CD4-positive, alpha-beta T cell treated with Interleukin-12 subunit alpha and Interleukin-12 subunit beta, for 1 hour (primary cell): ENCODE measurements around the gene COX7B.

ENCODE experiments used
- DNase-seq: peaks from one replicate; pipeline ENCODE4 v3.0.0-alpha.2; 2020

Gene COX7B

DNA sequence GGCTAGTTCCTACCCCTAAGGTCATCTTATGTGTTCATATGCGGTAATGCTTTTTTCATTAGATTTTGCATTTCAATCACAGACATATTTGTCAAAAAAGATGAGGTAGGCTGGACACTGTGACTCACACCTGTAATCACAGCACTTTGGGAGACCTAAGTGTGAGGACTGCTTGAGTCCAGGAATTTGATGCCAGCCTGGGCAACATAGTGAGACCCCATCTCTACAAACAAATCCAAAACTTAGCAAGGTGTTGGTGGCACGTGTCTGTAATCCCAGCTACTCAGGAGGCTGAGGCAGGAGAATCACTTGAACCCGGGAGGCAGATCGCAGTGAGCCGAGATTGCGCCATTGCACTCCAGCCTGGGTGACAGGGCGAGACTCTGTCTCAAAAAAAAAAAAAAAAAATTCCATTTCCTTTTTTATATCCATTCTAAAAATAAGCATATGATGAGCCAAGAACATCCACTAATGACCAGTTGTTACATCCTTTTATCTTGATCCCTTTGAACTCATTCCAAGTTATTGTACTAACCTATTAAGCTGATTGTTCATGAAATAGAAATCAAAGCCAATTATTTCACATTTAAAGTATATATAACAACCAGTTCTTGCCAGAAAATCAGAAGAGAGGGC is 46.8 kb downstream of the COX7B start:
- no peak for DNase-seq

DNA sequence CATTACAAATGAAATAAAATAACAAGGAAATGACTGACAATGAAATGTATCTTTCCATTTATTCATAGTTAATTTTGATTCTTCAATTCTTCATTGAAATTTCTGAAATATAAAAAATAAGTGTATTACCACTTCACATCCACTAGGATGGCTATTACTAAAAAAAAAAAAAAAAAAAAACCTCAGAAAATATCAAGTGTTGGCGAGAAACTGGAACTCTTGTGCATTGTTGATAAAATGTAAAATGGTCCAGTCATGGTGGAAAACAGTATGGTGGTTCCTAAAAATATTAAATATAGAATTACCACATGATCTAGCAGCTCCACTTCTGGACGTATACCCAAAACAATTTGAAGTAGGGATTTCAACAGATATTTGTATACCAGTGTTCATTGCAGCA is 47.3 kb downstream of the COX7B start:
- DNase-seq, result no peak

DNA sequence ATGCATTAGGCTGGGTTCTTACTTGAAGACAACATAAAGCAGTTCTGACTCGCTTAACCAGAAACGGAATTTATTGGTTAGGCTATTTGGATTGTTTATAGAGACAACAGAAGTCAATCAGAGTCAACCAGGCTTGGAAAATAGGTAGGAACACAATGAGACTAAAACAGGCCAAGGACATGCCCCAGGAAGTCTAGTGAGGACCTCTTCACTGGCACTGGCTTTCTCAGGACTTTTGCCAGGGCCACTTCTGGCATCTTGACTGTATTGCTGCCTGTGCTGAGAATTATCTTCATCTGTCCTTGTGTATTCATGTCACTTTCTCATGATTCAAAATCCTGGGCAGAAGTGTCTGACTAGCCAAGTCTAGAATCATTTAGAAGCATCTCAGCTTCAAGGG is 50.6 kb downstream of the COX7B start:
- no peak for DNase-seq

DNA sequence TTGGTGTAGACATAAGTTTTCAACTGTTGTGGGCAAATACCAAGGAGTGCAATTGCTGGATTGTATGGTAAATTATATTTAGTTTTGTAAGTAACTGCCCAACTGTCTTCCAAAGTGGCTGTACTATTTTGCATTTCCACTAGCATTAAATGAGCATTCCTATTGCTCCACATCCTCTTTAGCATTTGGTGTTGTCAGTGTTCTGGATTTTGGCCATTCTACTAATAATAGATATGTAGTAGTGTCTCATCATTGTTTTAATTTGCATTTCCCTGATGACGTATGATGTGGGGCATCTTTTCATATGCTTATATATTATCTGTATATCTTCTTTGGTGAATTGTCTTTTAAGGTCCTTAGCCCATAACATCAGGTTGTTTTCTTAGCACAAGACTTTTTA is 52.9 kb downstream of the COX7B start:
- DNase-seq, result no peak

DNA sequence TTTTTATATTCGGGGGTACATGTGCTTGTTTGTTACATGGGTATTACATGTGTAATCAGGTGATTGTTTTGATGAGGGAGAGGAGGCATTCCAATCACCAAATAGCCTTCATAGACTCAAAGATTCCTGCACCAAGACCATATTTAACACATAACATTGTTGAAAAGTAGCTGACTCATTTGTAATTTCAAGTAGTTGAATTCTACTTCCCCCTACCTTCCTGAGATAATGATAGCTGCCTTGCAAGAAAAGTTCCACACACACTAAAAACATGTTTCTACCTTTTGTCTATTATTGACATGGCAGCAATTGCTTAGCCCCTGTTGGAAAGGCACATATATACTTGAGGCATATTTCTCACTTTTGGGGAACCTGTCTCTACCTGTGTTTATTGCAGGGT is 54.0 kb downstream of the COX7B start:
- DNase-seq, result no peak

DNA sequence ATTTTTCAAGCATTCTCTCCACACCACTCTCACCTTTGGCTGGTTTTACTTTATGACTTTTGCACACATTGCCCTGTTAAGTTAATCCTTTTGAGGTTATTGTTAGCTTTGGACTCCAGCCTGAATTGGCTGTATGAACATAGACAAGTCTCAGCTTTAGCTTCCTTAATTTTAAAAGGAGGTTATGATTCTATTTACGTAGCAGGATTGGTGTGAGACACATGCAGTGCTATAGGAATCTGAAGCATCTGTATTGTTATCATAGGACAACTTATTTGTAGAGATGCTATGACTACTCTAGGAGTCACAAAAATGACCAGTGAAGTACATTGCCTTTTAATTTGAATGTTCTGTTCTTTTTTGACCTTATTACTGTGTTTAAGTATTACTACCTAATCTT is 54.4 kb downstream of the COX7B start:
- no peak for DNase-seq
